Suprapubic skin (tissue), 4 donors: ENCODE data around the gene PTGIS. TPM values are rescaled to one million over a fixed set of nuclear protein-coding genes. Genes with fewer than 3 reads are reported as not detected.
"Not testable (repeated sequence)": the region's sequence is repeated elsewhere in the genome, so short reads cannot be mapped to it uniquely, and the experiment has no call there.

Experiments used
- DNase-seq, 2 donors: peaks; one replicate each; pipeline ENCODE4 v3.0.0-alpha.2; 2019; ENCODE audit warnings: low spot score in 2 of 2
- H3K27ac ChIP-seq: fragments of 200-600 bp; sonication (generic); one replicate; pipeline ENCODE4 v1.5.1; 2019
- H3K27me3 ChIP-seq: fragments of 200-600 bp; sonication (generic); one replicate; pipeline ENCODE4 v1.5.1; 2019
- H3K36me3 ChIP-seq: fragments of 200-600 bp; sonication (generic); one replicate; pipeline ENCODE4 v1.5.1; 2019
- H3K4me1 ChIP-seq: fragments of 200-600 bp; sonication (generic); one replicate; pipeline ENCODE4 v1.5.1; 2019
- H3K4me3 ChIP-seq: fragments of 200-600 bp; sonication (generic); one replicate; pipeline ENCODE4 v1.5.1; 2019; ENCODE audit warnings: mild to moderate bottlenecking
- H3K9me3 ChIP-seq: fragments of 200-600 bp; sonication (generic); one replicate; pipeline ENCODE4 v1.5.1; 2019
- CTCF ChIP-seq, 2 donors: fragments of 200-600 bp in 1 of 2; fragments of 450-650 bp in 1 of 2; sonication (generic) in 1 of 2; IDR thresholded peaks; one replicate each; pipeline ENCODE4 v1.5.1; 2016 to 2019; ENCODE audit warnings: antibody characterized with exemption in 2 of 2, mild to moderate bottlenecking in 1 of 2, moderate library complexity in 1 of 2
- EP300 ChIP-seq: sonication (generic); formaldehyde crosslinking; IDR thresholded peaks from one replicate; pipeline ENCODE4 v1.6.1; 2017; ENCODE audit warnings: antibody characterized with exemption
- POLR2A ChIP-seq, 2 donors: fragments of 450-650 bp; IDR thresholded peaks; one replicate each; pipeline ENCODE4 v1.6.1; 2017; ENCODE audit warnings: antibody characterized with exemption in 2 of 2, mild to moderate bottlenecking in 2 of 2, moderate library complexity in 2 of 2
- POLR2AphosphoS5 ChIP-seq, 3 donors: sonication (generic); formaldehyde crosslinking; IDR thresholded peaks; one replicate each; pipeline ENCODE4 v1.6.1; 2017; ENCODE audit warnings: antibody characterized with exemption in 3 of 3
- WGBS: methylation state at CpG from one replicate; pipeline ENCODE4 v1.1.5; 2018; 5-methylcytosine and 5-hydroxymethylcytosine counted together
- total RNA-seq, 4 donors: library from RNA; depleted of rRNA; stranded (reverse); fragments of >200 nt; gene quantifications; one replicate each; pipeline ENCODE4 v1.1.0, GENCODE V29; 2016

Gene PTGIS
- total RNA-seq = 10 to 100 TPM in 1 of 4 donors, 1 to 10 TPM in 3; 4.3 to 14.4 (median 7.0) TPM

- Histone ChIP-seq H3K27me3 (peaks cover 41% of the 10 kb centered on the region), H3K36me3 (no peaks in the 10 kb centered on the region), H3K27ac (peak within 1 kb of the TSS; percentile 83), H3K9me3 (no peaks in the 10 kb centered on the region), H3K4me1 (peaks cover 13% of the 10 kb centered on the region), H3K4me3 (peak within 1 kb of the TSS; percentile 50)
- TF ChIP-seq EP300 = no peak
- TF ChIP-seq CTCF (IDR thresholded peaks at IDR 0.05) = no peak
- no peak for TF ChIP-seq POLR2A (IDR thresholded peaks at IDR 0.05)
- no peak for TF ChIP-seq POLR2AphosphoS5 (IDR thresholded peaks at IDR 0.05)
- 13% methylated on average over 10 of the region's 70 CpGs for WGBS
- peak; percentile 66 to 71 for DNase-seq
Measured at GRCh38 chr20:49567421-49568277, at the start of gene PTGIS. PTGIS (minus strand) TSS chr20:49568137; CDS start chr20:49568116, 21 bp downstream.

- not testable (repeated sequence) for DNase-seq, H3K4me3 ChIP-seq, H3K27ac ChIP-seq, H3K9me3 ChIP-seq, H3K4me1 ChIP-seq, H3K36me3 ChIP-seq, H3K27me3 ChIP-seq
- WGBS = 74% methylated on average over 2 of the region's 3 CpGs
Measured at GRCh38 chr20:49617394-49617793, 49.5 kb upstream of the PTGIS start.

GRCh38 chr20:49616154-49617007, 48.4 kb upstream of the PTGIS start:
- Histone ChIP-seq H3K36me3 (no peaks in the 10 kb centered on the region), H3K4me1 (peaks cover under 1% of the 10 kb centered on the region), H3K27me3 (no peaks in the 10 kb centered on the region), H3K9me3 (no peaks in the 10 kb centered on the region), H3K27ac (no peak overlapping the region), H3K4me3 (no peak overlapping the region)
- 89% methylated on average over 11 of the region's 11 CpGs for WGBS
- DNase-seq = no peak
- TF ChIP-seq CTCF (IDR thresholded peaks at IDR 0.05) (no peak), POLR2AphosphoS5 (IDR thresholded peaks at IDR 0.05) (no peak), EP300 (no peak), POLR2A (IDR thresholded peaks at IDR 0.05) (no peak)

- no peak for TF ChIP-seq POLR2A (IDR thresholded peaks at IDR 0.05)
- TF ChIP-seq POLR2AphosphoS5 (IDR thresholded peaks at IDR 0.05) = no peak
- no peak for TF ChIP-seq EP300
- no peak for TF ChIP-seq CTCF (IDR thresholded peaks at IDR 0.05)
- no peak for DNase-seq
- Histone ChIP-seq H3K27me3 (no peaks in the 10 kb centered on the region), H3K9me3 (no peaks in the 10 kb centered on the region), H3K4me1 (peaks cover 8% of the 10 kb centered on the region), H3K4me3 (no peak overlapping the region), H3K36me3 (no peaks in the 10 kb centered on the region), H3K27ac (no peak overlapping the region)
- 49% methylated on average over 9 of the region's 15 CpGs for WGBS
Measured at GRCh38 chr20:49615401-49616153, 47.6 kb upstream of the PTGIS start.

- H3K9me3 ChIP-seq, H3K27ac ChIP-seq, H3K4me1 ChIP-seq, H3K36me3 ChIP-seq, DNase-seq, H3K27me3 ChIP-seq, H3K4me3 ChIP-seq: not testable (repeated sequence)
- WGBS = 96% methylated on average over 8 of the region's 8 CpGs
Measured at GRCh38 chr20:49615051-49615400, 47.1 kb upstream of the PTGIS start.
